ENCODE data around the gene MARCHF10. TPM values are rescaled to one million over a fixed set of nuclear protein-coding genes. Genes with fewer than 3 reads are reported as not detected.

MARCHF10 gene
- total RNA-seq, 6 donors from 2014 or later, result 0.72 to 7.2 (median 3.2) TPM

DNA sequence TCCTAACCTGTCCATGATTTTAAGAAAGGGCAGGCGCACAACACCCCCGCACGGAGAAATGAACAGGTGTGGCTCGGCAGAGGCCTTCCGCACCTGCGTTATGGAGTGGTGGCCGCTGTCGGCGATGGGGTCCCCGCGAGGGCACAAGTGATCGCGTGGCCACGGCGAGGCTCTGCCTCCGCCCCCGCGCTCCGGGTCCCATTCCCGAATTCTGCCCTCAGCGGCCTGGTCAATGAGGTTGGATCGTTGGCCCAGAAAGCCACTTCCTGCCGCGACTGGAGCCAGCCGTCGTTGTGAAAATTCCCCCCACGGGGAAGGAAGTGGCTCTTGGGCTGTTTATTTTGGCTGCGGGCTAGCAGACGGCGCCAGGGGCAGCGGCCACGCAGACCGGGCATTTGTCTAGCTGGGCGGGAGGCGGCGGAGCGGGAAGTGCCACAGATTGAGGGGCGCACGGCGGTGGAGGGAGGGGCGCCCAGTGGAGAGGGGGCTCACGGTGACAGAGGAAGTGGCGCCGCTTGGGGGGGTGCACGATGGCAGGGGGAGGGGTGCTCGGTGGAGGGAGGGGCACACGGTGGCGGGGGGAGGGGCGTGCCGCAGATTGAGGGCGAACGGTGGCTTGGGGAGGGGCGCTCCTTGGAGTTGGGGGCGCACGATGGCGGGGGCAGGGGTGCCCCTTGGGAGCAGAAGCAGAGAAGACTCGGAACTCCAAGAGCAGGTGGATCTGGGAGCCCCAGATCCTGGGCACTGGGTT, 155.7 kb downstream of the MARCHF10 start:
- H3K4me1 ChIP-seq, result peaks cover 27 to 46% (median 45%) of the 10 kb centered on the region in 4 donors
- peak; percentile 56 to 65 for TF ChIP-seq POLR2AphosphoS5 (IDR thresholded peaks at IDR 0.05)
- TF ChIP-seq EP300 (IDR thresholded peaks at IDR 0.05), result peak in 1 of 4 donors; percentile 16
- TF ChIP-seq, protein P1, sequence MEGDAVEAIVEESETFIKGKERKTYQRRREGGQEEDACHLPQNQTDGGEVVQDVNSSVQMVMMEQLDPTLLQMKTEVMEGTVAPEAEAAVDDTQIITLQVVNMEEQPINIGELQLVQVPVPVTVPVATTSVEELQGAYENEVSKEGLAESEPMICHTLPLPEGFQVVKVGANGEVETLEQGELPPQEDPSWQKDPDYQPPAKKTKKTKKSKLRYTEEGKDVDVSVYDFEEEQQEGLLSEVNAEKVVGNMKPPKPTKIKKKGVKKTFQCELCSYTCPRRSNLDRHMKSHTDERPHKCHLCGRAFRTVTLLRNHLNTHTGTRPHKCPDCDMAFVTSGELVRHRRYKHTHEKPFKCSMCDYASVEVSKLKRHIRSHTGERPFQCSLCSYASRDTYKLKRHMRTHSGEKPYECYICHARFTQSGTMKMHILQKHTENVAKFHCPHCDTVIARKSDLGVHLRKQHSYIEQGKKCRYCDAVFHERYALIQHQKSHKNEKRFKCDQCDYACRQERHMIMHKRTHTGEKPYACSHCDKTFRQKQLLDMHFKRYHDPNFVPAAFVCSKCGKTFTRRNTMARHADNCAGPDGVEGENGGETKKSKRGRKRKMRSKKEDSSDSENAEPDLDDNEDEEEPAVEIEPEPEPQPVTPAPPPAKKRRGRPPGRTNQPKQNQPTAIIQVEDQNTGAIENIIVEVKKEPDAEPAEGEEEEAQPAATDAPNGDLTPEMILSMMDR (IDR thresholded peaks at IDR 0.05), result no peak
- TF ChIP-seq POLR2A (IDR thresholded peaks at IDR 0.05), result peak in 1 of 4 donors; percentile 68
- ATAC-seq (ENCODE audit: low FRiP score in 2 of 2), result peak; percentile 65 to 75
- peak overlapping the region; percentile 31 to 52 (median 50) for H3K4me3 ChIP-seq
- WGBS, 2 donors, result 2 to 5% methylated on average over 21 to 53 of the region's 57 CpGs
- H3K36me3 ChIP-seq, result no peaks in the 10 kb centered on the region
- no peaks in the 10 kb centered on the region for H3K27me3 ChIP-seq
- peak overlapping the region; percentile 78 to 90 (median 81) for H3K27ac ChIP-seq
- no peaks in the 10 kb centered on the region for H3K9me3 ChIP-seq
- peak; percentile 78 to 90 for DNase-seq

Small RNA genes within 50 kb of the gene (small RNA-seq; reads per million reads assigned to genes)
- gene RF00019, result 0 reads per million in 4 donors
- 0 reads per million in 4 donors for gene RNU6-446P

Other genes starting within 250 kb of the MARCHF10 start
- gene MRC2, start 180.6 kb downstream of the MARCHF10 start, total RNA-seq, result 100 to 1,000 TPM in 4 of 6 donors, 10 to 100 TPM in 2; 32.1 to 185 (median 116) TPM
- 100 to 1,000 TPM in 3 of 6 donors, 10 to 100 TPM in 3; 64.9 to 134 (median 98.4) TPM for gene TANC2, start 157.9 kb upstream of the MARCHF10 start, total RNA-seq